GM21619 (cell line): ENCODE results near the gene VAMP3.
A peak's percentile ranks its signal among the peaks of the same experiment; 100 is the strongest.
"Not testable (repeated sequence)": the region's sequence is repeated elsewhere in the genome, so short reads cannot be mapped to it uniquely, and the experiment has no call there.

Experiments used
- ATAC-seq: cut with Tn5 transposase; IDR thresholded peaks from one replicate; pipeline ENCODE4 v1.9.1; 2021; ENCODE audit not compliant: unreplicated experiment

Gene VAMP3

GRCh38 chr1:7767176-7767575, 3.9 kb upstream of the VAMP3 start:
- ATAC-seq, result no peak

DNA sequence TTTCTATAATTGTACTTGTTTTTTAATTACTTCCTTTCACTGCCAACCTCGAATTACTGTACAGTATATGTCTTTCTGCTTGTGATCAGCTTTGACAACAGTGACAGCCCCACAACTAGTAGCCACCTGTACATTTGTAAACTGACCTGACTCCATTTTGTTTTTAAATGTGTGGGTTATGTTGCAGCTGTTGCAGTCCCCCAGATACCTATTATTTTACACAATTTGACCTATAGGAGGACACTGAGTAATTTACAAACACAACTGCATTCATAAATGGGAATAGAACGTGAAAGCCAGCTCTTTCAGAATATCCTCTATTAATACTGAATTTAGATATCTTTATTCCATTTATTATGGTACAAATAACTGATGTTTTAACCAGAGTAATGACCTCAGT, 2.5 kb upstream of the VAMP3 start:
- ATAC-seq, result no peak

GRCh38 chr1:7769673-7770412, 1.3 kb upstream of the VAMP3 start:
- ATAC-seq, result no peak

DNA sequence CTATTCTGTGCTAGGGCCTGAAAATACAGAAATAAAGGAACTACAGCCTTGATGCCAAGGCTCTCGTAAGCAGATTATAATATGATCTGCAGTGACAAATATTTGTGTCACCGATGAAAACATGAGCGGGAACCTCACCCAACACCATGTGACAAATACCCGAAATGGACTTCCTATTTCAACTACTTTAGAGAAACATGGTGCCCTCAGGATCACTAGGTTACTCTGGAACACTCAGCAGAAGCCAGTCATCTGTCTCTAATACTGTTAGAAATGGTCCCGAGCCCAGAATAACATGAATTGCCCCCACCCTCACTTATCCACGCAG, 463 bp upstream of the VAMP3 start:
- ATAC-seq, result no peak

DNA sequence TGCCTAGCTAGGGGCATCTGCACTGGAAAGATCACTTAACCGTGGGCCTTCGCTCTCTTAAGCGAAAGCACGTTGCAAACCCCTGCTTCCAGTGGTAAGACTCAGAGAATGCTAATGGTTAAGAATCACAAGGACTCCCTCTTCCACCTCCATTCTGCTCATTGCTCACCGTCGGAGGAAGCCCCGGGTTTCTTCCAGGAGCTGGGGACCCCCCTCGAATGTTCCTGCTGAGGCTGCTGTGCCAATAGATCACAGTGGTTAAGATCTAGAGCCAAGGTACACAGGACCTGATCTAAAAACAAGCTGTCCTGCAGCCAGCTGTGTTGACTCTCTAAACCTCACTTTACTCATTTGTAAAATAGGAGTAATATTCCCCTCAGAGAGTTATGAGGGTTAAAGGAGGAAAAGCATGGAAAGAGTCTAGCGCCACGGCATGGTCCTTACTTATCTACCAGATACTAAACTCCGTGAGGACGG, 765 bp downstream of the VAMP3 start:
- ATAC-seq, result no peak

DNA sequence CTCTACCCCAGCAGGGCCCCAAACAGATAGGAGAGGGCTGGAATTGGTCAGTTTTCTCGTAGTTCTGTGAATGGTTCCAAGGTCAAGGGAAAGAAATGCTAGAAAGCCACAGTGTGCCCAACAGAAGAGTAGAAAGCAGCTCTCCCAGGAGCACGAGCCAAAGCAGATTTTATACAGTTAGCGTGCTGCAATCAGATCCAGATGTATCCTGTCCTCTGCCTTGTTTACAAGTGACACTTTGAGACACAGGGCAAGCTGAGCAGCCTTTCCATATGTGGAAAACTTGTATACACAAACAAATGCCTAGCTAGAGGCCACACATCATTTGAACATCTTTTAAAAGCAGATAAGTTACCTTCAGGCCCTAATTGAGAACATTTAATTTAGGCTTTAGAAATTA, 6.5 kb downstream of the VAMP3 start:
- ATAC-seq, result no peak

DNA sequence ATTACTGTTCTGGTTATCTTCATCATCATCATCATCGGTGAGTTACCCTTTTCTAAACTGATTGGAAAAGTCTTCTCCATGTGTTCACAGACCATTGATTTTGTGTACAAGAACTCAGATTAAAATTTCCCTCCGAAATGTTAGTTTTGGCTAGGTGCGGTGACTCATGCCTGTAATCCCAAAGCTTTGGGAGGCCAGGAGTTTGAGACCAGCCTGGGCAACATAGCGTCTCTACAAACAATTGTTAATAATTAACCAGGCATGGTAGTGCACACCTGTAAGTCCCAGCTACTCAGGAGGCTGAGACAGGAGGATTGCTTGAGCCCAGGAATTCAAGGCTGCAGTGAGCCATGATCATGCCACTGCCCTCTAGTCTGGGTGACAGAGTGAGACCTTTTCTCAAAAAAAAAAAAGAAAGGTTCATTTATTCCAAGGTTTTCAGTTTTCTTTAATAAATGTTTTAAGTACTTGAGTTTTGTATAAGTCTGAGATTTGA, 7.1 kb downstream of the VAMP3 start:
- no peak for ATAC-seq

DNA sequence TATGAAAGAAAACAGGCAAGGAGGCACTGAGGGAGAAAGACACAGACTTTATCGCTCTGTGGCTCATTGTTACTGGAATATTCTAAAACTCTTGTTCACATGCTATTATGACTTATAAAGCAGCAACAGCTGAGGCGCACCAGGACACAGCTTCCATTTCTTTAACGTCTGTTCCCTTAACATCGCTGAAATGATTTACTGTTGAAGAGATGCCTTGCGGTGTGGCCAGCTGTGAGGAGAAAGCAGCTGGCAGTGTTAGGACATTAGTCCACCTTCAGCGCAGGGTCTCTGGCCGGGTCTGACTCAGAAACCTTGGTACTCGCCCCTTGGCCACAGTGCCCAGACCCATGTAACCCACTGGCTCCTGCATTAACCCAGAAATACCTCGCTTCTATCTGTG, 9.9 kb downstream of the VAMP3 start:
- no peak for ATAC-seq

DNA sequence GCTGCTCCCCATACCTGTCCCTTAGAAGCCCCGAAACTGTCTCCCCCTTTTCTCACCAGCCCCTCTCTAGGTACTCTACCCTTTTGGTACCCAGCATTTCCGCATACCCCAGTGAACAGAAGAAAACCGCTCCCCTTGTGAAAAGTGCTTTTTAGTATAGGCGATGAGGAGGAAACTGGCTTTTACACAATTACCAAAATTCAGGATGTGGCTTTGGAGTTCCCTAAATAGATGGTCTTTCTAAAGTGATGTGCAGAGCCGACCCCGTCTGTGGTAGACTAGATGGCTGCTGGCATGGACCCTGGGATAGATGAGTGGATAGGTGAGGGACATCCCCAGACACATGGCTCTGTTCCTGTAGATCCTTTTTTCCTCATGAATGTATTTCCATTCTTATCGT, 10.4 kb downstream of the VAMP3 start:
- ATAC-seq, result no peak

GRCh38 chr1:7781923-7782495, 10.9 kb downstream of the VAMP3 start:
- ATAC-seq, result no peak

- ATAC-seq, result no peak
Observed at GRCh38 chr1:7783178-7783711, 12.1 kb downstream of the VAMP3 start.

DNA sequence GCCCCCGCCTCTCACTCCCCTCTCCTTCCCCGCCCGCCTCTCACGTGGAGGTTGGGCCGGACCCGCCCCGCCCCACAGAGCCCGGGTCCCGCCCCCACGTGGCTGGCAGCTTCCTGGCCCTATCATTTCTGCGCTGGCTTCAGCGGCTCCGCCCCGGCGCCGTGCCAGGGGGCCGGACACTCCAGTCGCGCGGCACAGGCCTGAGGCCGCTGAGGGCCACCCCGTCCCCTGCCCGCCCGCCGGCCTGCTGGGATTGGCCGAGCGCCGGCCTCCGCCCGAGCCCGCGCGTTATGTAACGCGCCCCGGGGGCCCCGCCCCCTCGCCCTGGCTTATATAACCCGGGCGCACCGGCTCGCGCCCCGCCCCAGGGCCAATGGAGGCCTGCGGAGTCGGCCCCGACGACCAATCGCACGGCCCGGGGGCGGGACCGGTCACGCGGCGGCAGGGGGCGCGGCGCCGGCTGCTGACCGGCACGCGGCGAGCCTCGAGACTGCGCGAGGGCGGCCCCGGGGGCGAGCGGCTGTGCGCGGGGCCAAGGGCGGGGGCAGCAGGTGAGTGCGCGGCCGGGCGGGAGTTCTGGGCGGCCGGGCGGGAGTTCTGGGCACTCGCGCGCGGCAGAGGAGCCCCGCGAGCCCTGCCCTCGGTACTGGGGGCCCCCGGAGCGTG, 12.9 kb downstream of the VAMP3 start, which contains the start of gene PER3:
PER3 (plus strand) TSS at position 466 of the 666 bp plus-strand sequence. CDS start 587 bp downstream, outside the sequence.
- ATAC-seq, result peak; percentile 91

DNA sequence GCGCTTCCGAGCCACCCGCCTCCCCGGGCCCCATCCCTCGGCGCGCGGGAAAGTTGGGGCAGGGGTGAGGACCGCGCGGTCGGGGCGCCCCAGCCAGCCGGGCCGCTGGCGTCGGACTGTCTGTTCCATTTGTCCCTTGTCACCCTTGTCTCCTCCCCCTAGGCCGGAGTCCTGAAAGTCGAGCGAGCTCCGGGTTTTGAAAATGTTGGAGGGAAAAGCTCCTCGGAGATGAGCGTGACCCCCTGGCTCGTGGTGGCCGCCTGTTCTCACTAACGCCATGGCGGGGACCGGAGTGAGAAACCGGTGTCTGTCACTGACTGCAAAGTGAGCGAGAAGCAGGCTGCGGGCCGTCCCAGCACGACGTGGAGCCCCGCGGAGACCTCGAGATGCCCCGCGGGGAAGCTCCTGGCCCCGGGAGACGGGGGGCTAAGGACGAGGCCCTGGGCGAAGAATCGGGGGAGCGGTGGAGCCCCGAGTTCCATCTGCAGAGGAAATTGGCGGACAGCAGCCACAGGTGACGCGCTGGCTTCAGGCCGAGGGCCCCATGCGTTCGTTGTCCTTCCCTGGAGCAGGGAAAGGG, 13.5 kb downstream of the VAMP3 start:
- no peak for ATAC-seq

GRCh38 chr1:7785108-7785507, 14.0 kb downstream of the VAMP3 start:
- no peak for ATAC-seq

DNA sequence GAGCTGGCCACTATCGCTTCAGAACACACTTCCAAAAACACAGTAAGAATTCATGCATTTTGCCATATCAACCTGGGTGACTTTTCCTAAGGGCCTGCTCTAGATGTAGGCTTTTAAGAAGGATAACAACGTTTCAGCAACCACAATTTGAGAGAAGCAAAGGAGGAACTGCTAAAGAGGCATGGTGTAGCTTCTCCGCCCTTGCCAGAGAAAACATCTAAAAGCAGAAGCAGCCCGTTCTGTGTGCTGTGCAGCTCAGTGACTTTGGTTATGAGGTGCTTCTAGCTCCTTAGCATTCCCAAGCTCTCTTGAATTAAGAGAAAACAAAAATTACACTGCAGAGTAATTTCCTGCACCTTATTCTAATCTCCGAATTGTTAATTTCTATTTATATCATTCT, 15.7 kb downstream of the VAMP3 start:
- ATAC-seq, result no peak

GRCh38 chr1:7789828-7790227, 18.7 kb downstream of the VAMP3 start:
- no peak for ATAC-seq

GRCh38 chr1:7791027-7791426, 19.9 kb downstream of the VAMP3 start:
- ATAC-seq, result not testable (repeated sequence)

- ATAC-seq, result no peak
Observed at GRCh38 chr1:7795406-7795805, 24.3 kb downstream of the VAMP3 start.

DNA sequence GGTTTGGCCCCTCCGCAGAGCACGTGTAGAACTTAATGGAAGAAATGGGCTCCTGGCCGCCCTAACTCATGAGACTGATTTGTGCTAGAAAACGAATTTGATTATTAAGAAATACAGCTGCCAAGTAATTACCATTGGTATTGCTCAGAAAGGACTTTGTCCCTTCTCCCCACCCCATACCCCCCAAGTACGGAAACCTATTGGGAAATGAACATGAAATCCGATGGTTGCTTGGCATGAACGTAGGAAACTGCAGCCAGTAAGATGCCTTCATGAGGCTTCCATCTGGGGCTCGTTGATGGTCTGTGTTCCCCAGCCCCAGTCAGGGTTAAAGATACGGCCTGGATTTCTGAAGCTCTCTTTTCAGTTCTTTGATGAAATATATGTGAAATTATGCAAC, 34.4 kb downstream of the VAMP3 start:
- no peak for ATAC-seq

- no peak for ATAC-seq
Observed at GRCh38 chr1:7808253-7808844, 37.3 kb downstream of the VAMP3 start.

GRCh38 chr1:7809742-7810141, 38.6 kb downstream of the VAMP3 start:
- no peak for ATAC-seq
